Glomerular endothelial cell (primary cell): ENCODE data around the gene GPM6B. TPM values are rescaled to one million over a fixed set of nuclear protein-coding genes. Genes with fewer than 3 reads are reported as not detected.
"Not testable (repeated sequence)": the region's sequence is repeated elsewhere in the genome, so short reads cannot be mapped to it uniquely, and the experiment has no call there.

ENCODE experiments used
- DNase-seq: peaks from one replicate; pipeline ENCODE4 v3.0.0-alpha.2; 2011; ENCODE audit warnings: low read depth, low spot score; ENCODE audit errors: extremely low read depth
- total RNA-seq: library from RNA; depleted of rRNA; stranded (reverse); fragments of >200 nt; gene quantifications from 2 replicates; pipeline ENCODE4 v1.2.3, GENCODE V29; 2015

The GPM6B gene
- total RNA-seq, 1 donor from 2014 or later = 0.06 TPM

- DNase-seq = no peak
Observed at GRCh38 chrX:13733506-13733905, 83.4 kb downstream of the GPM6B start.

- DNase-seq = no peak
Observed at GRCh38 chrX:13732246-13733067, 84.4 kb downstream of the GPM6B start.

- not testable (repeated sequence) for DNase-seq
Observed at GRCh38 chrX:13730523-13730922, 86.4 kb downstream of the GPM6B start.

GRCh38 chrX:13726583-13726982, 90.3 kb downstream of the GPM6B start:
- not testable (repeated sequence) for DNase-seq

GRCh38 chrX:13724878-13725277, 92.0 kb downstream of the GPM6B start:
- not testable (repeated sequence) for DNase-seq

- no peak for DNase-seq
Observed at GRCh38 chrX:13721819-13722519, 94.9 kb downstream of the GPM6B start.

GRCh38 chrX:13721371-13721770, 95.5 kb downstream of the GPM6B start:
- DNase-seq = no peak

Other genes starting within 250 kb of the GPM6B start
- not detected in 2 replicates for gene EGFL6, start 247.5 kb downstream of the GPM6B start, total RNA-seq
- 1.3 and 3.3 TPM in 2 replicates for gene TCEANC, start 164.0 kb downstream of the GPM6B start, total RNA-seq
- gene RAB9A, start 128.0 kb downstream of the GPM6B start, total RNA-seq = 33.5 and 39.8 TPM in 2 replicates
- 12.3 and 14.2 TPM in 2 replicates for gene TRAPPC2, start 82.5 kb downstream of the GPM6B start, total RNA-seq
- 8.2 and 11.1 TPM in 2 replicates for gene OFD1, start 82.3 kb downstream of the GPM6B start, total RNA-seq
- gene GEMIN8, start 212.8 kb upstream of the GPM6B start, total RNA-seq = 26.6 and 30.2 TPM in 2 replicates